Measurements from ENCODE around the gene CACNA2D3. TPM values are rescaled to one million over a fixed set of nuclear protein-coding genes. Genes with fewer than 3 reads are reported as not detected.

CACNA2D3 gene
- total RNA-seq, 2 experiments from 2014 or later, result not detected

DNA sequence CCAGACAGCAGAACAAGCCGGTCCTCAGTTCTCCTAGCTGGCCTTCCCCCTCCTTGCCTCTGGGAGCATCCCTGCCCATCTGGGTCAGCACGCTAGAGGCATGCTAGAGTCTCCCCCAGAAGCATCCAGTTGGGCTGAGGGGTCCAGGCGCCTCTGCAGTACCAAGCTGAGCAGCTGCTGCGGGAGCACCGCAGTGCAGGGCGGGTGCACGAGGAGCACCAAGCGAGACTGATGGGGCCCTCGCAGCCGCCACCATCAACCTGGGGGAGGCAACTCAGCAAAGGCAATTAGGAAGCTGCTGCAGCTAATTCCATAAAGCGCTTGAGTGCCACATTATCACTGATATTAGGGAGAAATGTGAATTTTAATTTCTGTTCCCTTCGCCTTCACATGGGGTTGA is 12.4 kb downstream of the CACNA2D3 start:
- no peak overlapping the region for H3K27ac ChIP-seq (ENCODE audit: low read depth, low read length, poor library complexity, severe bottlenecking)
- ChIA-PET POLR2A (interaction anchor here (0.5 kb wide), 1 partner anchor 42 kb away, joined by 4 read pairs; no protein-coding TSS in a partner anchor), CTCF (ENCODE audit: unreplicated experiment) (no interaction called here)
- no peak overlapping the region for H2AFZ ChIP-seq (ENCODE audit: low read length)
- H3K9me3 ChIP-seq (ENCODE audit: low read length), result no peaks in the 10 kb centered on the region
- H3K9me2 ChIP-seq (ENCODE audit: insufficient read depth, low read length), result no peaks in the 10 kb centered on the region
- no peaks in the 10 kb centered on the region for H3K79me2 ChIP-seq (ENCODE audit: insufficient read depth, low read depth, low read length)
- TF ChIP-seq EZH2phosphoT487 (IDR thresholded peaks at IDR 0.05; ENCODE audit: borderline replicate concordance, low read depth, low read length), result no peak
- TF ChIP-seq, protein P1, sequence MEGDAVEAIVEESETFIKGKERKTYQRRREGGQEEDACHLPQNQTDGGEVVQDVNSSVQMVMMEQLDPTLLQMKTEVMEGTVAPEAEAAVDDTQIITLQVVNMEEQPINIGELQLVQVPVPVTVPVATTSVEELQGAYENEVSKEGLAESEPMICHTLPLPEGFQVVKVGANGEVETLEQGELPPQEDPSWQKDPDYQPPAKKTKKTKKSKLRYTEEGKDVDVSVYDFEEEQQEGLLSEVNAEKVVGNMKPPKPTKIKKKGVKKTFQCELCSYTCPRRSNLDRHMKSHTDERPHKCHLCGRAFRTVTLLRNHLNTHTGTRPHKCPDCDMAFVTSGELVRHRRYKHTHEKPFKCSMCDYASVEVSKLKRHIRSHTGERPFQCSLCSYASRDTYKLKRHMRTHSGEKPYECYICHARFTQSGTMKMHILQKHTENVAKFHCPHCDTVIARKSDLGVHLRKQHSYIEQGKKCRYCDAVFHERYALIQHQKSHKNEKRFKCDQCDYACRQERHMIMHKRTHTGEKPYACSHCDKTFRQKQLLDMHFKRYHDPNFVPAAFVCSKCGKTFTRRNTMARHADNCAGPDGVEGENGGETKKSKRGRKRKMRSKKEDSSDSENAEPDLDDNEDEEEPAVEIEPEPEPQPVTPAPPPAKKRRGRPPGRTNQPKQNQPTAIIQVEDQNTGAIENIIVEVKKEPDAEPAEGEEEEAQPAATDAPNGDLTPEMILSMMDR (conservative IDR thresholded peaks at IDR 0.05; ENCODE audit: low read length), result no peak
- no peak overlapping the region for H3K4me2 ChIP-seq (ENCODE audit: low read length)
- no peaks in the 10 kb centered on the region for H3K36me3 ChIP-seq (ENCODE audit: insufficient read depth, low read length)
- no TSS peak for BruUV-seq (replicated peaks)
- H3K4me3 ChIP-seq (ENCODE audit: low read depth, low read length, poor library complexity, severe bottlenecking), result no peak overlapping the region
- no peaks in the 10 kb centered on the region for H3K4me1 ChIP-seq (ENCODE audit: insufficient read depth, low read length, poor library complexity, severe bottlenecking)
- DNase-seq (ENCODE audit: low spot score), result no peak
- H4K20me1 ChIP-seq (ENCODE audit: insufficient read depth, low read length), result no peaks in the 10 kb centered on the region; the same call in 1 of the 2 replicates
- intact Hi-C loops (cut with micrococcal nuclease; ENCODE audit: unreplicated experiment), result no loop called here

DNA sequence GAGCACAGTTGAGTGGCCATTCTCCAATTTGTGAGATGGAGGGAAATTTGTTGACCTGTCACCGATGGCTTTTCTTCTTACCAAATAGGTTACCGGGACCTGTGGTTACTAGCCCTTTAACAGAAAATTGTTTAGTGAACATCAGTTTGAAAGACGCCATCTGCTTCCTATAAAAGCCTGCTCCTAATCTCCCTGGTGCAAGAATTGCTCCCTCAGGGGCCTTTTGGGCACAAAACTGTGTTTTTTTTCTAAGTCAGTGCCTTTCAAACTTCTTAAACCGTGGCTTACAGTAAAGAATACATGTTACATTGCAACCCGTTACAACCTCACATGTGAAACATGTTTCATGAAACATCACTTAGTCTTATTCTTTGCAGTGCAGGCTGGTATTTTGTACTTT is 15.0 kb downstream of the CACNA2D3 start:
- Histone ChIP-seq H3K4me2 (ENCODE audit: low read length) (no peak overlapping the region), H2AFZ (ENCODE audit: low read length) (no peak overlapping the region), H3K9me3 (ENCODE audit: low read length) (no peaks in the 10 kb centered on the region), H3K4me3 (ENCODE audit: low read depth, low read length, poor library complexity, severe bottlenecking) (no peak overlapping the region), H3K27ac (ENCODE audit: low read depth, low read length, poor library complexity, severe bottlenecking) (no peak overlapping the region), H3K36me3 (ENCODE audit: insufficient read depth, low read length) (no peaks in the 10 kb centered on the region), H3K79me2 (ENCODE audit: insufficient read depth, low read depth, low read length) (no peaks in the 10 kb centered on the region), H3K4me1 (ENCODE audit: insufficient read depth, low read length, poor library complexity, severe bottlenecking) (no peaks in the 10 kb centered on the region), H4K20me1 (ENCODE audit: insufficient read depth, low read length) (no peaks in the 10 kb centered on the region), H3K9me2 (ENCODE audit: insufficient read depth, low read length) (no peaks in the 10 kb centered on the region)
- TF ChIP-seq, protein P1 (conservative IDR thresholded peaks at IDR 0.05; ENCODE audit: low read length), result no peak
- no peak for TF ChIP-seq EZH2phosphoT487 (IDR thresholded peaks at IDR 0.05; ENCODE audit: borderline replicate concordance, low read depth, low read length)
- DNase-seq (ENCODE audit: low spot score), result no peak
- ChIA-PET POLR2A (no interaction called here), CTCF (ENCODE audit: unreplicated experiment) (no interaction called here)
- no TSS peak for BruUV-seq (replicated peaks)
- intact Hi-C loops (cut with micrococcal nuclease; ENCODE audit: unreplicated experiment), result no loop called here

DNA sequence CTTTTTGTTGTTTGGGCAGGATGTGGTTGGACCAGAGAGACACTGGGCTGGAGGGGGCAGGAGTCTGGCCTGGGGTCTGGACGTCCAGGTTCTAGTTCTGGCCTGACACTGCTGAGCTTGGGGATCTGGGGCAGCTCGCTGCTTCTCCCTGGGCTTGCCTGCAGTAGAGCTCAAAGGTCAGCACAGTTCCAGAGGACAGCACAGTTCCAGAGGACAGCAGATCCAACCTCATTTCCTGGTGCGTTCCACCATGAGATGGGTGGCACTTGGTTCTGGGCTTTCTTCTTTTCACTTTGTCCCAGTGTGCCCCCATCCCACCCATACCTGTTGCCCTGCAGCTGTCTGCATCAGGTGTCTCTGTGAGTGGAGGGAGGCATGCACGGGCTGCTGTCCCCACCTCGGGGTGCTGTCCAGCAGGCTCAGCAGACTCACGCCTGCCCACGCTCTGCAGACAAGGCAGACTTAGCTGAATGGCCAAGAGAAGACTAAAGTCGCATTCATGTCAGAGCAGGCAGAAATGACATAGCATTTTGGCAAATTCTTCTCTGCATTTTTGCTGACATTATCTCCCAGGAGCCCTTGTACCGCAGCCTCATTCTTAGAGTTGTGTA is 16.7 kb downstream of the CACNA2D3 start:
- H4K20me1 ChIP-seq (ENCODE audit: insufficient read depth, low read length), result no peaks in the 10 kb centered on the region
- ChIA-PET POLR2A (no interaction called here), CTCF (ENCODE audit: unreplicated experiment) (no interaction called here)
- no peaks in the 10 kb centered on the region for H3K4me1 ChIP-seq (ENCODE audit: insufficient read depth, low read length, poor library complexity, severe bottlenecking)
- H3K79me2 ChIP-seq (ENCODE audit: insufficient read depth, low read depth, low read length), result no peaks in the 10 kb centered on the region
- intact Hi-C loops (cut with micrococcal nuclease; ENCODE audit: unreplicated experiment), result no loop called here
- H3K27ac ChIP-seq (ENCODE audit: low read depth, low read length, poor library complexity, severe bottlenecking), result no peak overlapping the region
- H3K36me3 ChIP-seq (ENCODE audit: insufficient read depth, low read length), result no peaks in the 10 kb centered on the region
- DNase-seq (ENCODE audit: low spot score), result no peak
- H3K9me2 ChIP-seq (ENCODE audit: insufficient read depth, low read length), result no peaks in the 10 kb centered on the region
- H3K9me3 ChIP-seq (ENCODE audit: low read length), result no peaks in the 10 kb centered on the region
- H3K4me3 ChIP-seq (ENCODE audit: low read depth, low read length, poor library complexity, severe bottlenecking), result no peak overlapping the region
- no peak overlapping the region for H2AFZ ChIP-seq (ENCODE audit: low read length)
- H3K4me2 ChIP-seq (ENCODE audit: low read length), result no peak overlapping the region
- no TSS peak for BruUV-seq (replicated peaks)
- no peak for TF ChIP-seq EZH2phosphoT487 (IDR thresholded peaks at IDR 0.05; ENCODE audit: borderline replicate concordance, low read depth, low read length)
- TF ChIP-seq, protein P1 (conservative IDR thresholded peaks at IDR 0.05; ENCODE audit: low read length), result no peak
